Right ventricle myocardium superior (tissue), 1 donor: ENCODE data around the gene KCNK7. TPM values are rescaled to one million over a fixed set of nuclear protein-coding genes. Genes with fewer than 3 reads are reported as not detected.

Source experiments
- ATAC-seq: fragments of 200-7000 bp; cut with Tn5 transposase; one replicate; pipeline ENCODE4 v1.9.1; 2020; ENCODE audit warnings: mild to moderate bottlenecking; ENCODE audit not compliant: poor library complexity
- DNase-seq: peaks from one replicate; pipeline ENCODE4 v3.0.0-alpha.2; 2020
- intact Hi-C: fragments of 100-400 bp; cut with DNase I; formaldehyde crosslinking; loops from one replicate; pipeline ENCODE4 v1.11.2; 2022
- total RNA-seq: library from RNA; stranded (reverse); fragmentation: NEBNext Ultra II Directional; extraction: Animal tissue kit (Norgen Biotek cat#: 25700); gene quantifications from one replicate; pipeline ENCODE4 v1.2.1, GENCODE V29; 2021
- donor health status: DM: no; HTN: yes; CAD: no; lungs with severe emphysema.

Gene KCNK7
- total RNA-seq, 1 donor from 2014 or later: 0.81 TPM

DNA sequence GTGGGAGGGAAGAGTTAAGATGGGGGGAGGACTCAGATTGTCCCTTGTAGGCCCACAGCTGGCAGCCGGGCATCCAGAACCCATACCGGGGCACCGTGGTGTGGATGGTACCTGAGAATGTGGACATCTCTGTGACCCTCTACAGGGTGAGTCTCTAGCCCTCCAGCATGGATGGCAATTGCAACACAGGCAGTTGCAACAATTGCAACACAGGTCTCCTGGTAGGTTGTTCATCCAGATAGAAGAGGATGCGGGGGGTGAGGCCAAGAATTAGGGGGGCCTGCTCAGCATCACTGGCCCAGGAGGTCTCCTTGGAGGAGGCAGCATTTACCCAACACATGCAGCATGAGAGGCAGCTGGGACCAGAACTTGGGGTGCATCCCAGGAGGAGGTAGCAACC is 16.3 kb downstream of the KCNK7 start:
- no peak for DNase-seq
- intact Hi-C loops: no loop called here
- no peak for ATAC-seq

- intact Hi-C loops: no loop called here
- DNase-seq: no peak
- ATAC-seq: no peak
These were observed 16.9 kb downstream of the KCNK7 start for GRCh38 chr11:65578667-65579066.

- DNase-seq (no peak), ATAC-seq (no peak)
- intact Hi-C loops: no loop called here
These were observed 17.5 kb downstream of the KCNK7 start for GRCh38 chr11:65578134-65578533.

- intact Hi-C loops: no loop called here
- no peak for DNase-seq
- ATAC-seq: no peak
These were observed 17.9 kb downstream of the KCNK7 start for GRCh38 chr11:65577756-65578109.

DNA sequence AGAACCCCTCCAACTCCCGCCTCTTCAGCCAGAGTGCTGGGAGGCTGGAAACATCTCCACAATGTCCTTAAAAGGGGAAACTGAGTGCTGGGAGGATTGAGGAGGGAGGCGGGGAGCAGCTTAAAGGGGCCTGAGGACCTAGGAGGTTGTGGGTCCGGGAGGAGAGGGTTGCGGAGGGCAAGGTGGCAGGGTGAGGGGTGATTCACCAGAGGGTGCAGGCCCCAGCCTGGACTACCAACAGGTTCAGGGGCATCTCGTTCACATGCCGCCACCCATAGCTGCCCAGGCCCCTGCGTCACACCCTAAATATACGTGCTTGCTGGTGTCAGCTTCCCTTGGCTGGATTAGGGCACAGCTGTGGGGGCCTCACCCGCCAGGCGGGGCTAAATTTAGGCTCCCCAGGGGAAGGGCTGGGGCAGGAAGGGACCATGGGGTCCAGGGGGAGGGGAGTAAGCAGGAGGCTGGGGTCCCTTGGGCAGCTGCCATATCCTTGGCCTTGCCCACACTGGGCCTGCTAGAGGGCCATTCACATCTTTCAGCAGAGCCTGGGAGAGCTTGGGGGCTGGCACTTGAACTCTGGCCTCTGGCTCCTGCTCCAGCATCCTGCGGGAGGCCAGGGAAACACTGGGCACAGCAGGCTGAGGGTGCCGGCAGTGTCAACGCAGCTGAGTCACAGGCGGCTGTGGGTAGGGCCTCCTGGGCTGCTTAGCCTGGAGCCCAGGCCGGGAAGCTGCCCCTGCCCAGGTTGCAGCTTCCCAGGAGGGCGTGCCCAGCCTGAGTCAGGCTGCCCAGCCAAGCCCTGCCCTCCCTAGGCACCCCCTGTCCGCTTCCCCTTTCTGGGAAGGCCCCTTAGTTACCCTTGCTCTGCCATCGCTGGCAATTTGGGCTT is 18.5 kb downstream of the KCNK7 start:
- DNase-seq (peak; percentile 81), ATAC-seq (peak; percentile 18)
- intact Hi-C loops: no loop called here

DNA sequence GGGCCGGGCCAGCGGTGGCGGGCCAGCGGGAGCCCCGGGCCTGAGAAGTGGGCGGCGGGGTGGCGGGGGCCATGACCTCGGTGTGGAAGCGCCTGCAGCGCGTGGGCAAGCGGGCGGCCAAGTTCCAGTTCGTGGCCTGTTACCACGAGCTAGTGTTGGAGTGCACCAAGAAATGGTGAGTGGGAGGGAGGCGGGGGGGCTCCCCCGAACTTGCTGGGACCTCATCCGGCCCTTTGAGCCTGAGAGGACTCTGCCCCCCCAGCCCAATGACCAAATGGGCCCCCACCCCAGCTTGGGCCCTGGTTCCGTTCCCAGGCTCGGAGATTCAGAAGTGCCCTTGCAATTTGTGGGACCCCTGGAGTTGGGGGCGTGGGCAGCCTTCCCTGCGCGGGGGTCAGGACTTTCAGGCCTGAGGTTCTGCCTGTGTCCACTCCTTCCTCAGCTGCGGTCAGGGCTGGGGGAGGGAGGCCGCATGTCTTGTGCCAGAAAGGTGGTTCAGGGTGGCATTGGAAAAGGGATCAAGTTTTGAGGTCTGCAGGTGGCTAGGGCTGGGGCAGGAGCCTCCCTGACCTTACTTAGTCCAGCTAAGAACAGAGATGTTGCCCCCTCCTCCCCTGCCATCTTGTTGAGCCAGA is 19.3 kb downstream of the KCNK7 start:
- no peak for DNase-seq

GRCh38 chr11:65575568-65576231 is 19.9 kb downstream of the KCNK7 start, which contains the start of gene EHBP1L1:
EHBP1L1 (plus strand) TSS chr11:65576053; CDS start chr11:65576303, 250 bp downstream.
- peak; percentile 28 for ATAC-seq
- DNase-seq: peak; percentile 87
- intact Hi-C loops: no loop called here

More for the DNA sequence above, 19.3 kb downstream of the KCNK7 start:
- ATAC-seq: no peak
- intact Hi-C loops: no loop called here

DNA sequence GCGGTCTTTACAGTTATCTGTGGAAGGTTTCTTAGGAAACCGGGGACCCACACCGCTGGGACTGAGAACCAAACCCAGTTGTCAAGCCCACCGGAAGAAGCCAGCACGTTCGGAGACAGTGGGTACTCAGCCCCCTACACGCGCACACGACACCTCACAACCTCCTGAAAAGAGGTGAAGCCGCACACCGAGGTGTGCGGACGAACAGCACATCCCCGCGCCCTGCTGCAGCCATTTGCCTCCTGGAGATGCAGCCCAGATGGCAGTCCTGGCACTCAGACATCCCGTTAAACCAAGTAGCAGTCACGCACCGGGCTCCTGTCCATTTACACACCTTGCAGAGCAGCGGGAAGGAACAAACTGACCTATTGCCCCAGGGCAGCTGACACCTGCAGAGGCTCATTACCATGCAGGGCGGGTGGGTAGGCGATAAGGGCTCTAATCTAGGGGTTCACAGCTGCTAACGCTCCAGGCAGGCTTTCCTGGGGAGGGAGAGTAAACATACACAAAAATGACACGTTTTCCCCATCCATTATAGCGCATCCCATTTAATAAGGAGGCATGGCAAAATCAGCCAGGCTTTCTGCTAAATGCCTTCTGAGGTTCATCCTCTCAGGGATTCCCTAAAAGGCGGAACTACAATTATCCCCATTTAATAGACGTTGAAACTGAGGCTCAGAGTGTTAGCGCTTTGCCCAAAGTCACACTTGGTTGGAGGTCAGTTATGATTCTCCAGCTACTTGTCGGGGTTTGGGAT is 20.6 kb downstream of the KCNK7 start:
- intact Hi-C loops: loop anchor here (5.0 kb wide), 1 partner anchor 32 kb away; no protein-coding TSS in a partner anchor
- DNase-seq: no peak
- no peak for ATAC-seq

- intact Hi-C loops: loop anchor here (5.0 kb wide), 1 partner anchor 33 kb away; no protein-coding TSS in a partner anchor
- peak; percentile 95 for DNase-seq
These were observed 21.3 kb downstream of the KCNK7 start for GRCh38 chr11:65574109-65574810.

DNA sequence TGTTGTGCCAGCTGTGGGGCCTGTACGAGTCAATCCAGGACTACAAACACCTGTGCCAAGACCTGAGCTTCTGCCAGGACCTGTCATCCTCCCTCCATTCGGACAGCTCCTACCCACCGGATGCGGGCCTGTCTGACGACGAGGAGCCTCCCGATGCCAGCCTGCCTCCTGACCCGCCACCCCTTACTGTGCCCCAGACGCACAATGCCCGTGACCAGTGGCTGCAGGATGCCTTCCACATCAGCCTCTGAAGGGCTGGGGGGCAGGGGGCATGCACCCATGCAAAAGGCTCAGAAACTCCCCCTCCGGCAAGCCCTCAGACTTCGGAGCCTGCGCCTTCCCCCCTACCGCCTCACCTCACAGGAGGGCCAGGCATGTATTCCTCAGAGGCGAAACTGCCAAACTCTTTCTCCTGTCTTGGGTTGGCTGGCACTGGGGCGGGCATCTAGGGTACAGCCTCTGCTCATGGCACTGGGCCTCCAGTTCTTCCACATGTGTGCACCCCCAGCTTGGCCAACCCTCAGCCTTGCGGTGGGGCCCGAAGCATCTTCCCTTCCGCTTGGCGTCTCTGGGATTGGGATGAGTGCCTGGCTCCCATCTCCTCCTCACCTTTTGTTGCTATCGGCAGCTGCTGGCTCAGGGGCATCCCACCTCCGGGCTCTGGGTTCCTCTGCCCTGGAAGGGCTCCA is 22.1 kb downstream of the KCNK7 start:
- no peak for ATAC-seq
- intact Hi-C loops: loop anchor here (5.0 kb wide), 1 partner anchor 34 kb away; no protein-coding TSS in a partner anchor
- no peak for DNase-seq

More at GRCh38 chr11:65574109-65574810, 21.3 kb downstream of the KCNK7 start:
- ATAC-seq: peak; percentile 61

DNA sequence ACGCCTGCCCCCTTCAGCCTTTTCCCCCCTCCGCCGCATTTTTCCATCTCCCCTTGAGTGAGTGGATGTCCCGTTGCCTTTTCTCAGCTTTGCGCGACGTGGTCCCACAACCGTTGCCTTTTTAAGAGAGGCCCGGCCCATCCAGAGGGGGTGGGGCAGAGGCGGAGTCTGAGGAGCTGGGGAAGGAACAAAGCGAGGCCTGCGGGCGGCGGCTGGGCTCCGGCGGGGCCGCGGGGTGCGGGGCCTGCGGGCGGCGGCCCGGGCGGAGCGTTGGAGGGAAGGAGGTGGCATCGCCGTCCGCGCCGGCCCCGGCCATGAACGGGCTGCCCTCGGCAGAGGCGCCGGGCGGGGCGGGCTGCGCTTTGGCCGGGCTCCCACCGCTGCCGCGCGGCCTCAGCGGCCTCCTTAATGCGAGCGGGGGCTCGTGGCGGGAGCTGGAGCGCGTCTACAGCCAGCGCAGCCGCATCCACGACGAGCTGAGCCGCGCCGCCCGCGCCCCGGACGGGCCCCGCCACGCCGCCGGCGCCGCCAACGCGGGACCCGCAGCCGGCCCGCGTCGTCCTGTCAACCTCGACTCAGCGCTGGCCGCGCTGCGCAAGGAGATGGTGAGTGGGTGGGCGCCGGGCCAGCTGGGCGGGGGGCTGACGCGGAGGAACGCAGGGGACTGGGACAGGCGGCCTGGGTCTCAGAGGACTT is 23.1 kb downstream of the KCNK7 start, which contains the start of gene FAM89B:
FAM89B (plus strand) TSS at position 183 of the 696 bp plus-strand sequence; CDS start at position 315, 132 bp downstream.
- DNase-seq (peak; percentile 96), ATAC-seq (peak; percentile 21)
- intact Hi-C loops: loop anchor here (5.0 kb wide), 1 partner anchor 35 kb away; no protein-coding TSS in a partner anchor

GRCh38 chr11:65571940-65572339 is 23.7 kb downstream of the KCNK7 start:
- no peak for DNase-seq
- no peak for ATAC-seq
- intact Hi-C loops: loop anchor here (5.0 kb wide), 1 partner anchor 35 kb away; no protein-coding TSS in a partner anchor

DNA sequence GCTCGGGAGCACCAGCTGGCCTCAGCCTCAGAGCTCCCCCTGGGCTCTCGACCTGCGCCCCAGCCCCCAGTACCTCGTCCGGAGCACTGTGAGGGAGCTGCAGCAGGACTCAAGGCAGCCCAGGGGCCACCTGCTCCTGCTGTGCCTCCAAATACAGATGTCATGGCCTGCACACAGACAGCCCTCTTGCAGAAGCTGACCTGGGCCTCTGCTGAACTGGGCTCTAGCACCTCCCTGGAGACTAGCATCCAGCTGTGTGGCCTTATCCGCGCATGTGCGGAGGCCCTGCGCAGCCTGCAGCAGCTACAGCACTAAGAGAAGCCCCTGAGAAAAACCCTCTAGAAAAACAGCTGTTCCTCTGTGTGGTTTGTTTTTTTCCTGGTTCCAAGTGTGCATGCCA is 24.2 kb downstream of the KCNK7 start:
- no peak for ATAC-seq
- intact Hi-C loops: loop anchor here (5.0 kb wide), 1 partner anchor 36 kb away; no protein-coding TSS in a partner anchor
- no peak for DNase-seq

DNA sequence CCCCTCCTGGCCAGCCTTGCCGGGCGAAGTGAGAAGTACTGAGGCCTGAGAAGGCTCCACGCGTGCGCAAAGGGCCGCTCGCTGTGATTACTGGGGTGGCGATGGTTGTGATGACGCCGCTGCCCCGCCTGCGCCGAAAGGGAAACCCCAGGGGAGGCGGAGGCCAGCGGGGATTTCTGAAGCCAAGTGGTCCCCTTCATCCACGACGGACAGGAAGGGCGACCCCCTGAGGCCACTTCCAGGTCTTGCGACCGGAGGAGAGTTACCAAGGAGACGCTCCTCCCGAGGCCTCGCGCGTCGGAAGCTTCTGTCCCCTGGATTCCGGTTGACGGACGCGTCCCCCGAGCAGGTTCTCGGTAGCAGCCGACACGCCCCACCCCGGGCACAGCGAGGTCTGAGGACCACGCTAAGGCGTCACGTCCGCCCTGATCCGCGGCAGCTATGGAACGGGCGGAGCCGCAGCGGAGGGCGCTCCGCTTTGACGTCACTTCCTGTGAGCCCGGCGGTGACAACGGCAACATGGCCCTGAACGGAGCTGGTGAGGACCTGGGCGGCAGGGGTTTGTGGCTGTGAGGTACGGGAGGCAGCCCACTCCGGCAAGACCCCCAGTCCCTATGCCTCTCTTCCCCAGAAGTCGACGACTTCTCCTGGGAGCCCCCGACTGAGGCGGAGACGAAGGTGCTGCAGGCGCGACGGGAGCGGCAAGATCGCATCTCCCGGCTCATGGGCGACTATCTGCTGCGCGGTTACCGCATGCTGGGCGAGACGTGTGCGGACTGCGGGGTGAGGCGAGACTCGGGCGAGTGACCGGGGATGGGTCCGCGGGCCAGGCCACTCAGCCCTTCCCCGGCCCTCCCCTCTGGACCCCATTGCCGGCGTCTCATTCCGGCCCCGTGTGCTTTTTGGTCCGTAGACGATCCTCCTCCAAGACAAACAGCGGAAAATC is 25.4 kb downstream of the KCNK7 start, which contains the start of gene ZNRD2:
ZNRD2 (plus strand) TSS at position 505 of the 946 bp plus-strand sequence; CDS start at position 520, 15 bp downstream.
- intact Hi-C loops: loop anchor here (5.0 kb wide), 1 partner anchor 37 kb away; no protein-coding TSS in a partner anchor
- DNase-seq (peak; percentile 99), ATAC-seq (peak; percentile 87)
